ENCODE data around the gene ACP3. TPM values are rescaled to one million over a fixed set of nuclear protein-coding genes. Genes with fewer than 3 reads are reported as not detected.
A peak's percentile ranks its signal among the peaks of the same experiment; 100 is the strongest.

Gene ACP3
- total RNA-seq, 1 donor, result 0.27 TPM

DNA sequence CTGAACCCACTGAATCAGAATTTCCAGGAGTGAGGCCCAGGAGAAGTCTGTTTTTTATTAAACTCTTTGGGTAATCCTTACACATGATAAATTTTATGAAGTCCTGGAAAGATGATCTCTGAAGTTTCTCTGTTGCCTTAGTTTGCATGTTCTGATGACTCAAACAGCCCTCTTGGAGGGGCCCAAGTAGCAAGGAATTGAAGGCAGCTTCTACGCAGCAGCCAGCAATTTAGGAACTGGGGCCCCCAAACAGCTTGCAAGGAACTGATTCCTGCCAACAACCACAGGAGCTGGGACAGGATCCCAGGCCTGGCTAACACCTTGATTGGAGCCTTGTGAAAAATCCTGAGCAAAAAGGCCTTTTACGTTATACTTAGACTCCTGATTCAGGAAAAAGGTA, 5.4 kb upstream of the ACP3 start:
- DNase-seq (ENCODE audit: low read depth in 2 of 3, low spot score in 2 of 3), result no peak

DNA sequence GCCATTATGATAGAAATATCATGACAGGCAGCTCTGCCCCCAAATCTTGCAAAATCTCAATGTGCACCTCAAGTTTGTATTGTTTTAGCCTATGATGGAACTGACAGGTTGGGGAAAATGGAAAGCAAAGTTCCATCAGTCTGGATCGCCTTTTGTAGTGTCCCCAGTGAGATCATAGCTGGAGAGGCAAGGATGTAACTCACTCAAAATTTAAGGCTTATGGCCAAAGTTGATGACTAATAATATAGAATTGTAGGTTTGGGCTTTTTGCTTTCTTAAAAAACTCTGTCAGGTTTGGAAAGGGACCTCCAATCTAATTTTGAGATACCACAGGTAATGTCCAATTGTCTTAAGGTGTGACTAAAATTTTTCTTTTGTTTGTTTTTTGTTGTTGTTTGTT, 1.4 kb upstream of the ACP3 start:
- no peak for DNase-seq (ENCODE audit: low read depth in 2 of 3, low spot score in 2 of 3)

DNA sequence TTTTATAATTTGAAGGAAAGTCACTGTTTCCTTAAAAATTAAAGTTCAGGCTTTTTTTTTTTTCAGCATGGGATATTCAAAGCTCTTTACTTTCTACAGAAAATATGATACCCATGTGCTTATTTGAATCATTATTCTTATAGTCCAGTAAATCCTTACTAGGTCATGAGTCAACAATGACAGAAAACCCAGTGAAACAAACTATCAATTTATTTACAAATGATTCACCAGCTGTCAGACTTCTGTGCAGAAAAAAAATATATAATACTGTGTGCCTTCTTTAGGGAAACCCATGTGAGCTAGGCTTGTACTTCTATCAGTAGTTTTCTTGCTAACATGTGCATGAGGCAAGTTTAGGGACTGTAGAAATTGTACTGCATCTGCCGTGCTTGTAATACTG, 1.2 kb downstream of the ACP3 start:
- no peak for DNase-seq (ENCODE audit: low read depth in 2 of 3, low spot score in 2 of 3)

DNA sequence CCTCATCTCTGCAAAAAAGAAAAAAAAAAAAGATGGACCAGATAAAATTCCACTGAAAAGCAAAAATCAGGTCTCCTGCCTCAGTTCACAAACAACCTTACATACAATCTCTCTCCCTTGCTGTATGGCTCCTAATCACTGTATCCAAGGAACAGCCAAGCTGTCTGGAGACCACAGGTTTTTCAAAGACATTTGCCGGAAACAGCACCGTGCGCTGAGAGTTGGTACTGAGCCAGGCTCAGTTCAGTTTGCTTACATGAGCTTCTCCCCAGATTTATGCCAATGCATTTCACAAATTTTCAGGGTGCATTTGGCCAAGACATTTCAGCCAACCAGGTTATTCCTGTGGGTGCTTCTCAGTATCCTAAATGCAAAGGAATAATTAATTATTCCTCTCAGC, 4.1 kb downstream of the ACP3 start:
- DNase-seq (ENCODE audit: low read depth in 2 of 3, low spot score in 2 of 3), result no peak

DNA sequence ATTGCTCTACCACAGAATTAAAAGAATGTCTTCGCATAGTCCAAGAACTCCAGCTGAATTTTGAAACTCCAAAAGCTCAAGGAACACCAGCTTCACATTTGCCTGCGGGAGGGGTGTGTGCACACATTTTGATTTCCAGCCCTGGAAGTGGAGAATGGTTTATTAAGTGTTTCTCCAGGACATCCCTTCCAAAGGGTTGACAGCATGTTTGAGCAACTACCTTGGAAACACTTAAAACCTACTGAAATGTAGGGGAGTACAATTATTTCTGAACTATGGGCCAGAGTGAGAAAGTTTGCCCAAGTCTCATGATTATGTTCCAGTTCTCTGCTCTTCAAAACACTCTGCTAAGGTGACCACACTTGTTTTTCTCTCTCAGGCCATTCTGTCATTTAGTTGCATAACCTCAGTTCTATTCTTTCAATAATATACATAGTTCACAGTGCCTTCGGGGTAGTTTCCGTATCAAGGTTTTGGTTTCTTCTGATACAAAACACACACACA, 7.9 kb downstream of the ACP3 start:
- DNase-seq (ENCODE audit: low read depth in 2 of 3, low spot score in 2 of 3), result no peak

DNA sequence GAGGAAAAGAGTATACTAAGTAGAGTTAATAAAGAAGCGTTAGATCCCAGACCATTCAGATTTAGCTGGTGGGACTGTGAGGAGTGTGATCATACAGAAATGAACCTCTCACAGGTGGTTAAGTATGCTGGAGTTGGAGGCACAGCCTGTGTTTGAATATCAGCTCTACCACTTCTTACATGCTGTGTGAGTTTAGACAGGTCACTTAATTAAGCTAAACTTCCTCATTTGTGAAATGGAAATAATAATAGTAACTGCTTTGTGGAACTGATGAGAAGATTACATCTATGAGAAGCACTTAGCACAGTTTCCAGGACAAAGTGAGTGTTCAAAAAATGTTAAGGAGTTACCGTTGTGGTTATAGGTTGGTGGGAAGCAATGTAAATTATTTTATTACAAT, 8.4 kb downstream of the ACP3 start:
- DNase-seq (ENCODE audit: low read depth in 2 of 3, low spot score in 2 of 3), result peak in 1 of 3 donors; percentile 52

- no peak for DNase-seq (ENCODE audit: low read depth in 2 of 3, low spot score in 2 of 3)
Observed at GRCh38 chr3:132326251-132326650, 9.0 kb downstream of the ACP3 start.

- DNase-seq (ENCODE audit: low read depth in 2 of 3, low spot score in 2 of 3), result no peak
Observed at GRCh38 chr3:132332082-132332481, 14.9 kb downstream of the ACP3 start.

DNA sequence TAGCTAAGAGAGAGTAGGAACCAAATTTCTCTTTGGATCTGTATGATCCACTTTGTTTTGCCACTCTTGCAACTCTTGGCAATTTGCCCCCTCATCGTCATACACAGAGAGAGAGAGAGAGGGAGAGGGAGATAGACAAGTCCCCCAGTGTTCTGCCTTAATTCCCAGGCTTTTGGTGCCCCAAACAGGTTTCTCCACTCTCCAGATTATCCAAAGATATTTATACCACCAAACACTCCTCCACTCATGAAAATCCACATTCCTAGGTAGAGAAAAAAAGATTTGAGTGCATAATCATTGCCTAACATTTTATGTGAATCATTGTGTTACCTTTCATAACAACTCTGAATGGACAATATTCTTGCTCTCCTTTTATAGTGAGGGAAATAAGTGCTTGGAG, 15.3 kb downstream of the ACP3 start:
- no peak for DNase-seq (ENCODE audit: low read depth in 2 of 3, low spot score in 2 of 3)

- no peak for DNase-seq (ENCODE audit: low read depth in 2 of 3, low spot score in 2 of 3)
Observed at GRCh38 chr3:132341746-132342145, 24.5 kb downstream of the ACP3 start.

GRCh38 chr3:132342183-132342582, 25.0 kb downstream of the ACP3 start:
- DNase-seq (ENCODE audit: low read depth in 2 of 3, low spot score in 2 of 3), result no peak

DNA sequence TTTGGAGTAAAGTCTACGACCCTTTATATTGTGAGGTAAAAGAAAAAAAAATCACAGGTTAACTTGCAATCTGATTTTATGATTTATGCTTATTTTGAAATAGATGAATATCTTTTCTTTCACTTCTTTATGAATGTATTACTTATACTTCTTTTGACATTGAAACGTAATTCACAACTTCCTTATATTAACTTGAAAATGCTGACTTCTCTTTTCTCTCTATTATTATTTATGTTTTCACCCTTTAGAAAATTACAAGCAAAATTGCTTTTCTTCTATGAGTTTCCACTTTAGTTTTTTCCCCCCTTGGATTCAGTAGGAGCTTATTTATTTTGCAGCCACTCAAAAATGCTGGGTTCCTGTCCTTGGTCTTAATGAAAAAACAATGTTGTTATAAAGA, 25.4 kb downstream of the ACP3 start:
- DNase-seq (ENCODE audit: low read depth in 2 of 3, low spot score in 2 of 3), result no peak

DNA sequence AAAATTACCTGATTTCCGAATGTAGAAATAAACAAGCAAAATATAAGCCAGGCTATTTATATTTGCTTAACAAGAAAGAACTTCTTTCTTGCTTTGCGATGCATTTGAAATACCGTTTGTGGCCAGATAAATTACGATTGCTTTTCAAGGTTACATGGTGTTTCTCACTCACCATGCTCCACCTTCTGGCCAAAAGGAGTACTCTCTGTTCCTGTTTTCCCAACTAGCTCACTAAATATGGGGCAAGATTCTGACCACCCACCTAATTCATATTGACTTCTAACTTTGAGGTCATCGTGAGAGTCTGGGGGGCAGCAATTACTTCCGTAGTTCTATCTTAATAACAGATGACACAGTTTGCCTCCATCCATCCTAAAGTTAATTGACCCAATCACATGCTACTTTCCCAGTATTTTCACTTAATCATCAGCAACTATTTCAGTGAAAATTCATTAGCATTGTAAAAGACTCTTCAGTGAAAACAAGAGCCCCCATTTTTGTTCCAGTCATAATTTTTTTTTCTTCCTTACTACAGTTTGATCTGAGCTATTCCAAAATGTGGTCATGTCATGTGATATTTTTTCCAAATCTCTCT, 25.9 kb downstream of the ACP3 start:
- DNase-seq (ENCODE audit: low read depth in 2 of 3, low spot score in 2 of 3), result peak in 2 of 3 donors; percentile 58 to 80

GRCh38 chr3:132344666-132345280, 27.6 kb downstream of the ACP3 start:
- DNase-seq (ENCODE audit: low read depth in 2 of 3, low spot score in 2 of 3), result no peak

- no peak for DNase-seq (ENCODE audit: low read depth in 2 of 3, low spot score in 2 of 3)
Observed at GRCh38 chr3:132346841-132347736, 29.9 kb downstream of the ACP3 start.

DNA sequence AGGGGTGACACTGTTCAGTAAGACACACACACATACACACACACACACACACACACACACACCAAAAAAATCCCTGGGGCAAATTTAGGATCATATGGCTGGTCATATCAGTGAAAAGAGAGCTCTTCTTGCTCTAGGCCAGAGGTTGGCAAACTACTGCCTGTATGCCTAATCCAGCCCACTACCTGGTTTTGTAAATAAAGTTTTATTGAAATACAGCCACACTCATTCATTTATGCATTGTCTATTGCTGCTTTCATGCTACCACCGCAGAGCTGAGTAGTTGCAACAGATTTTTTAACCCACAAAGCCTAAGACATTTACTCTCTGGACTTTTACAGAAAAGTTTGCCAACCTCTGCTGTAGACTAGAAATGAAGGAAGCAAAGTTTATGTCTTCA, 30.6 kb downstream of the ACP3 start:
- DNase-seq (ENCODE audit: low read depth in 2 of 3, low spot score in 2 of 3), result no peak

DNA sequence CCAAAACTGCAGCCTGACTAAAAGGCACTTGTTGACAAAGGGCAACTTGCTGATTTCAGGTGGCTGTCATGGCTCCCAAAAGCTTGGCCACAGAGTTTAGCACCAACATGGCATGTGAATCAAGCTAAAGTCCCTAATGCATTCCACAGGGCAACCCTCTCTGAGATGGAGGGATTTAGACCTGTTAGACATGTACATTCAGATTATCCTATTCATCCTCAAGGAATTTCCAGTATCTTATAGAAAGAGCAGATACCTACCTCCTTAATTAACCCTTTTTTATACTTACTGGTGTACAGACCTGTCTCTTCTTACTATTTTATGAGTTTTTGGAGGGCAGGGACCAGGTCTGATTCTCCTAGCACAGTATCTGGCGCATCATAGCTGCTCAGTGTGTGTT, 31.3 kb downstream of the ACP3 start:
- DNase-seq (ENCODE audit: low read depth in 2 of 3, low spot score in 2 of 3), result no peak

GRCh38 chr3:132350814-132351213, 33.6 kb downstream of the ACP3 start:
- DNase-seq (ENCODE audit: low read depth in 2 of 3, low spot score in 2 of 3), result no peak

GRCh38 chr3:132351222-132351806, 34.1 kb downstream of the ACP3 start:
- no peak for DNase-seq (ENCODE audit: low read depth in 2 of 3, low spot score in 2 of 3)

- peak; percentile 37 to 75 (median 54) for DNase-seq (ENCODE audit: low read depth in 2 of 3, low spot score in 2 of 3)
Observed at GRCh38 chr3:132352556-132353143, 35.4 kb downstream of the ACP3 start.

All from hematopoietic multipotent progenitor cell (in vitro differentiated cells).